SK-N-SH treated with all-trans-retinoic acid at 6 μM for 48 hours (cell line): ENCODE data around the gene KSR2.

Experiments used
- ATAC-seq: fragments of 200-7000 bp; cut with Tn5 transposase; 3 replicates; pipeline ENCODE4 v1.9.1; 2020; ENCODE audit warnings: mild to moderate bottlenecking, moderate library complexity
- ARNTL ChIP-seq: fragments of 450-650 bp; formaldehyde crosslinking; IDR thresholded peaks from 2 replicates; pipeline ENCODE4 v1.5.0; 2020; ENCODE audit warnings: low read depth, mild to moderate bottlenecking, moderate library complexity, borderline replicate concordance
- BACH2 ChIP-seq: fragments of 250-450 bp; sonication (Bioruptor Pico); IDR thresholded peaks from 2 replicates; pipeline ENCODE4 v1.9.0; 2021; ENCODE audit warnings: mild to moderate bottlenecking, borderline replicate concordance
- CREB5 ChIP-seq: fragments of 250-450 bp; sonication (Bioruptor Pico); IDR thresholded peaks from 2 replicates; pipeline ENCODE4 v1.5.1; 2020; ENCODE audit warnings: low read depth, mild to moderate bottlenecking, moderate library complexity
- CSRNP3 ChIP-seq: fragments of 250-450 bp; sonication (Bioruptor Pico); IDR thresholded peaks from 2 replicates; pipeline ENCODE4 v1.5.1; 2021; ENCODE audit warnings: mild to moderate bottlenecking, moderate library complexity
- ESRRG ChIP-seq: fragments of 250-450 bp; sonication (Bioruptor Pico); IDR thresholded peaks from 2 replicates; pipeline ENCODE4 v1.6.1; 2021; ENCODE audit warnings: mild to moderate bottlenecking
- GLIS3 ChIP-seq: fragments of 250-450 bp; sonication (Bioruptor Pico); IDR thresholded peaks from 2 replicates; pipeline ENCODE4 v1.5.0; 2020; ENCODE audit warnings: mild to moderate bottlenecking, moderate library complexity
- ISL1 ChIP-seq: fragments of 250-450 bp; sonication (Bioruptor Pico); IDR thresholded peaks from 2 replicates; pipeline ENCODE4 v2.1.2; 2022; ENCODE audit warnings: mild to moderate bottlenecking, moderate library complexity
- OSR1 ChIP-seq: fragments of 250-450 bp; sonication (Bioruptor Pico); IDR thresholded peaks from 2 replicates; pipeline ENCODE4 v1.8.0; 2022; ENCODE audit warnings: moderate library complexity, mild to moderate bottlenecking, inconsistent platforms
- PATZ1 ChIP-seq: fragments of 250-450 bp; sonication (Bioruptor Pico); IDR thresholded peaks from 2 replicates; pipeline ENCODE4 v1.8.0; 2020; ENCODE audit warnings: mild to moderate bottlenecking, moderate library complexity, borderline replicate concordance
- RARB ChIP-seq: fragments of 250-450 bp; sonication (Bioruptor Pico); IDR thresholded peaks from 2 replicates; pipeline ENCODE4 v1.8.0; 2021; ENCODE audit warnings: mild to moderate bottlenecking, moderate library complexity
- SNAI2 ChIP-seq: fragments of 250-450 bp; sonication (Bioruptor Pico); IDR thresholded peaks from 2 replicates; pipeline ENCODE4 v1.5.0; 2020; ENCODE audit warnings: mild to moderate bottlenecking, moderate library complexity
- TCF4 ChIP-seq: fragments of 250-450 bp; sonication (Bioruptor Pico); IDR thresholded peaks from 2 replicates; pipeline ENCODE4 v1.8.0; 2021; ENCODE audit warnings: mild to moderate bottlenecking, moderate library complexity, borderline replicate concordance
- TOX ChIP-seq: fragments of 250-450 bp; sonication (Bioruptor Pico); IDR thresholded peaks from 2 replicates; pipeline ENCODE4 v1.8.0; 2021; ENCODE audit warnings: mild to moderate bottlenecking, moderate library complexity, borderline replicate concordance
- TSHZ2 ChIP-seq: fragments of 250-450 bp; sonication (Bioruptor Pico); IDR thresholded peaks from 2 replicates; pipeline ENCODE4 v1.5.0; 2020; ENCODE audit warnings: mild to moderate bottlenecking, moderate library complexity
- ZC3H10 ChIP-seq: fragments of 250-450 bp; sonication (Bioruptor Pico); IDR thresholded peaks from 2 replicates; pipeline ENCODE4 v1.5.1; 2021; ENCODE audit warnings: mild to moderate bottlenecking, moderate library complexity
- ZFP3 ChIP-seq: fragments of 250-450 bp; sonication (Bioruptor Pico); IDR thresholded peaks from 2 replicates; pipeline ENCODE4 v1.5.0; 2020; ENCODE audit warnings: mild to moderate bottlenecking, moderate library complexity
- ZNF565 ChIP-seq: fragments of 450-650 bp; formaldehyde crosslinking; conservative IDR thresholded peaks from 2 replicates; pipeline ENCODE4 v1.5.0; 2020; ENCODE audit warnings: low read depth, mild to moderate bottlenecking, moderate library complexity
- ZNF70 ChIP-seq: fragments of 450-650 bp; formaldehyde crosslinking; IDR thresholded peaks from 2 replicates; pipeline ENCODE4 v1.5.0; 2020; ENCODE audit warnings: mild to moderate bottlenecking, moderate library complexity

The KSR2 gene

GRCh38 chr12:118016424-118017264 lies 47.9 kb upstream of the KSR2 start, which contains the start of gene RFC5:
Gene RFC5, plus strand, starts transcription at chr12:118016703. Its CDS starts 125 bp downstream, at chr12:118016828.
- ATAC-seq = peak; percentile 99
- TF ChIP-seq RARB (CRISPR knock-in tag) (no peak), ESRRG (no peak)

- no peak for ATAC-seq
- TF ChIP-seq TOX (no peak), SNAI2 (no peak), TSHZ2 (CRISPR knock-in tag) (no peak), BACH2 (CRISPR knock-in tag) (no peak), ARNTL (CRISPR knock-in tag) (no peak), ZNF565 (CRISPR knock-in tag) (no peak), ZC3H10 (CRISPR knock-in tag) (no peak), GLIS3 (no peak)
These were observed 47.2 kb upstream of the KSR2 start for GRCh38 chr12:118015944-118016343.

GRCh38 chr12:118015306-118015705 lies 46.5 kb upstream of the KSR2 start:
- no peak for ATAC-seq
- TF ChIP-seq ZNF70 = no peak
- TF ChIP-seq PATZ1 = no peak
- TF ChIP-seq GLIS3 = no peak
- no peak for TF ChIP-seq ZC3H10 (CRISPR knock-in tag)
- TF ChIP-seq ZFP3 (CRISPR knock-in tag) = no peak
- TF ChIP-seq OSR1 (CRISPR knock-in tag) = no peak
- TF ChIP-seq CSRNP3 (CRISPR knock-in tag) = no peak
- TF ChIP-seq TCF4 (CRISPR knock-in tag) = no peak
- TF ChIP-seq RARB (CRISPR knock-in tag) = no peak
- no peak for TF ChIP-seq SNAI2
- TF ChIP-seq CREB5 (CRISPR knock-in tag) = no peak

- ATAC-seq = no peak
- TF ChIP-seq SNAI2 = no peak
- no peak for TF ChIP-seq ZNF70
- TF ChIP-seq TOX = no peak
- no peak for TF ChIP-seq ISL1 (CRISPR knock-in tag)
- no peak for TF ChIP-seq ZFP3 (CRISPR knock-in tag)
- no peak for TF ChIP-seq TSHZ2 (CRISPR knock-in tag)
- no peak for TF ChIP-seq ZNF565 (CRISPR knock-in tag)
These were observed 44.5 kb upstream of the KSR2 start for GRCh38 chr12:118013283-118013682.
